ENCODE results near the gene FOXD1.
"Not testable (repeated sequence)": the region's sequence is repeated elsewhere in the genome, so short reads cannot be mapped to it uniquely, and the experiment has no call there.

The FOXD1 gene

DNA sequence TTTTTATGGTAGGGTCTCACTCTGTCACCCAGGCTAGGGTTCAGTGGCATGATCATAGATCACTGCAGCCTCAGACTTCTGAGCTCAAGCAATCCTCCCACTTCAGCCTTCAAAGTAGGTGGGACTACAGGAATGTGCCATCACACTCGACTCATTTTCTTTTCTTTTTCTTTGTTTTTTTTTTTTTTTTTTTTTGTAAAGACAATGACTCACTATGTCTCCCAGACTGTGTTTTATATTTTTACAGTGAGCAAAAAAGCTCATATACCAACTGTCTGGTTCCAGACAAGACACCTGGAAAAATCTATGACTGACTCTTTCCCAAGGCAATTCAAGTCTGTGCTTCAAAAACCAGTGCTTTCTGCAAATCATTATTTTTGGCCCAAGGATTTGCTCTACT is 10.8 kb upstream of the FOXD1 start:
- TF ChIP-seq, protein P1, sequence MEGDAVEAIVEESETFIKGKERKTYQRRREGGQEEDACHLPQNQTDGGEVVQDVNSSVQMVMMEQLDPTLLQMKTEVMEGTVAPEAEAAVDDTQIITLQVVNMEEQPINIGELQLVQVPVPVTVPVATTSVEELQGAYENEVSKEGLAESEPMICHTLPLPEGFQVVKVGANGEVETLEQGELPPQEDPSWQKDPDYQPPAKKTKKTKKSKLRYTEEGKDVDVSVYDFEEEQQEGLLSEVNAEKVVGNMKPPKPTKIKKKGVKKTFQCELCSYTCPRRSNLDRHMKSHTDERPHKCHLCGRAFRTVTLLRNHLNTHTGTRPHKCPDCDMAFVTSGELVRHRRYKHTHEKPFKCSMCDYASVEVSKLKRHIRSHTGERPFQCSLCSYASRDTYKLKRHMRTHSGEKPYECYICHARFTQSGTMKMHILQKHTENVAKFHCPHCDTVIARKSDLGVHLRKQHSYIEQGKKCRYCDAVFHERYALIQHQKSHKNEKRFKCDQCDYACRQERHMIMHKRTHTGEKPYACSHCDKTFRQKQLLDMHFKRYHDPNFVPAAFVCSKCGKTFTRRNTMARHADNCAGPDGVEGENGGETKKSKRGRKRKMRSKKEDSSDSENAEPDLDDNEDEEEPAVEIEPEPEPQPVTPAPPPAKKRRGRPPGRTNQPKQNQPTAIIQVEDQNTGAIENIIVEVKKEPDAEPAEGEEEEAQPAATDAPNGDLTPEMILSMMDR (IDR thresholded peaks at IDR 0.05; ENCODE audit: insufficient read depth, low read length, missing control alignments) = no peak
- H3K4me3 ChIP-seq (ENCODE audit: low read depth, low read length) = no peak overlapping the region
- ChIA-PET CTCF (interaction anchor here (1.0 to 2.5 kb wide), 5 partner anchors 8 to 243 kb away, joined by 3 to 8 read pairs (median 6); no protein-coding TSS in a partner anchor), POLR2A (interaction anchor here (0.6 kb wide), 2 partner anchors 16 to 304 kb away, joined by 3 to 4 read pairs; no protein-coding TSS in a partner anchor)
- DNase-seq (ENCODE audit: low read depth, low spot score) = no peak

DNA sequence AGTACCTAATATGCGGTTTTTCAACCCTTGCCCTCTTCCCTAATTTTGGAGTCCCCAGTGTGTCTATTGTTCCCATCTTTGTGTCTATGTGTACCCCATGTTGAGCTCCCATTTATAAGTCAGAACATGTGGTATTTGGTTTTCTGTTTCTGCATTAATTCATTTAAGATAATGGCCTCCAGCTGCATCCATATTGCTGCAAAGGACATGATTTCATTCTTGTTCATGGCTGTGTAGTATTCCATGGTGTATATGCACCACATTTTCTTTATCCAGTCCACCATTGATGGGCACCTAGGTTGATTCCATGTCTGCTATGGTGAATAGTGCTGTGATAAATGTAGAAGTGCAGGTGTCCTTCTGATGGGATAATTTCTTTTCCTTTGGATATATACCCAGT is 7.9 kb upstream of the FOXD1 start:
- CTCF ChIA-PET = interaction anchor here (0.9 to 2.1 kb wide), 8 partner anchors 15 to 285 kb away, joined by 3 to 6 read pairs (median 4); no protein-coding TSS in a partner anchor
- H3K4me3 ChIP-seq (ENCODE audit: low read depth, low read length); POLR2A ChIA-PET; DNase-seq (ENCODE audit: low read depth, low spot score): not testable (repeated sequence)

DNA sequence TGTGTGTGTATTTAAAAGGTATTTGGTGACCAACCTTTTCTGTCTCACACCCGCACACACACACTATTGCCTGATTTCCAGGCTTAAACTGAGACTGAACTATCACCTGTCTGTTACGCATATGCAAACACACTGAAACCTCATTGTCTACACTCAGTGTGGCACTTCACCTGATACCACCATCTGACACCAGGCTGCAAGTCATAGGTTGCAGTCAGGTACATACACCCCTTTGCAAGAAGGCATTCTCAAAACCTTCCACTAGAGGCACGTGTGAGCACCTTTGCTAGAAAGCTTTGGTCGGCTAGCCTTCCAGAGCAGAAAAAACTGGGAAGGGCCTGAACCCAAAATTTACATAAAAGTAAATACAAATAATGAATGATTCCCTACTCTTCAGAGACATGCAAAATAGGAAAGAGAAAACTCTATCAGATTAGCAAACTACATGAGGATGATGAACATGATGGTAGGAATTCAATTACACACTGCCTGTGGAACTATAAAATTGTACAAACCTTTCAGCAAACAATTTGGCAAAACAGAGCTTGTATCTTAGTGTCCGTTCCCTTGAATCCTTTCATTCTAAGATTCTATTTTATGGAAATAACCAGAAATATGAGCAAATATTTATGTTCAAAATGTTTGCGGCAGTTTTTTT is 5.9 kb upstream of the FOXD1 start:
- POLR2A ChIA-PET = no interaction called here
- H3K4me3 ChIP-seq (ENCODE audit: low read depth, low read length) = no peak overlapping the region
- DNase-seq (ENCODE audit: low read depth, low spot score) = no peak
- TF ChIP-seq, protein P1 (IDR thresholded peaks at IDR 0.05; ENCODE audit: insufficient read depth, low read length, missing control alignments) = peak; percentile 77
- CTCF ChIA-PET = interaction anchor here (0.6 to 2.8 kb wide), 41 partner anchors 7 to 506 kb away, joined by 3 to 24 read pairs (median 5); no protein-coding TSS in a partner anchor

DNA sequence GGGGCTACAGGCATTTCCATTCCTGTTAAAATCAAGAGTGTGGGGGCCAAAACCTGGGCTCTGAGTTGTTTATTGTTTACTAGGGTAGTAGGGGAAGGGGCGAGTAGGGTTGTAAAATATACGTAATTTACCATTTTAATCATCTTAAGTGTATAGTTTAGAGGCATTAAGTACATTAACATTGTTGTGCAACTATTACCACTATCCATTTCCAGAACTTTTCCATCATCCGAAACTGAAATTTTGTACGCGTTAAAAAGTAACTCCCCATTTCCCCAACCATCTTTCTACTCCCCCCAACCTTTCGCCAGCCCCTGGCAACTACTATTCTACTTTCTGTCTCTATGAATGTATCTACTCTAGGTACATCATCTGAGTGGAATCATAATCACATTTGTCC is 3.6 kb upstream of the FOXD1 start:
- ChIA-PET POLR2A (no interaction called here), CTCF (no interaction called here)
- no peak overlapping the region for H3K4me3 ChIP-seq (ENCODE audit: low read depth, low read length)
- TF ChIP-seq, protein P1 (IDR thresholded peaks at IDR 0.05; ENCODE audit: insufficient read depth, low read length, missing control alignments) = no peak
- DNase-seq (ENCODE audit: low read depth, low spot score) = no peak

DNA sequence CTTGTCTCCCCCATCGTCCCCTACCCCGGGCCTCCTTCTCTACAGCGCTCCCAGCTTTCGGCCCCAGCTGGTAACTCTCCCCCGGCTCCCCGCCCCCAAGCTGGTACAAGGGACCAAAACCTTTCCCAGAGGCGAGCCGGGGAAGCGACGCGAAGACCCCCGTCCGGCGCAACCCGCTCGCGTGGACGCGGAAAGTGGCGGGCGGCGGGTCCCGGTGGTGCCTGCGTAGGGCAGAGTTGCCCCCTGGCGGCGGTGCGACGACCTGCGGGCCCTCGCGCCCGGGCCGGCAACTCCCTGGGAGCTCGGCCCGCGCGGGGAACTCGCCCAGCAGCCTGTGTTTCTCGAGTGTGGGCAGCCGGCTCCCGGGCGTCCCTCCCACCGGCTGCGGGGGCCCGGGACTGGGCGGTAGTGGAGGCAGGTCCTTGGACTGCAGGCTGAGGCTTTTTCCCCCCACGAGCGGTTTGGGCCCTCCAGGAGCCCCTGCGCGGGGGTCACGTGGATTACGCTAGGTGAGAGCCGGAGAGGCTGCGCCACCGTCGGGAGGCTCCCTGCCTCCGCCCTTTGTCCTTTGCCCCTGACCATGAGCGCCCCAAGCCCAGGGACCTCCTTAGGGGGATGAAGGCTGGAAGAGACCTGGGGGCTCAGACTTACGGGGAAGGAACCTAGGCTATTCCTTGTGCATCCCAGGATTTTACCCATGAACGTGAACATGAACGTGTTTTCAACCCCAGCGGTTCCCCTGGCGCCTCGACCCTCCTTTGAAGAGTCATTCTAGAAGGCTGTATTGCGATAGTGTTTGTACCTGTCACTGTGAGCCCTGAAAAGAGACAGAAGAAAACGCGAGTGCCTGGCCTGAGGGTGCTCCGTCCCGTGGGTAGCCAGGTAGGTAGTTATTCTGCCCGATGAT is 2.9 kb upstream of the FOXD1 start:
- peak overlapping the region; percentile 64 for H3K4me3 ChIP-seq (ENCODE audit: low read depth, low read length)
- DNase-seq (ENCODE audit: low read depth, low spot score) = no peak
- ChIA-PET CTCF (interaction anchor here (0.6 to 5.3 kb wide), 78 partner anchors 8 to 518 kb away, joined by 3 to 72 read pairs (median 5); no protein-coding TSS in a partner anchor), POLR2A (interaction anchor here (0.8 to 1.3 kb wide), 6 partner anchors 10 to 336 kb away, joined by 3 to 5 read pairs (median 4); no protein-coding TSS in a partner anchor)
- TF ChIP-seq, protein P1 (IDR thresholded peaks at IDR 0.05; ENCODE audit: insufficient read depth, low read length, missing control alignments) = peak; percentile 76

DNA sequence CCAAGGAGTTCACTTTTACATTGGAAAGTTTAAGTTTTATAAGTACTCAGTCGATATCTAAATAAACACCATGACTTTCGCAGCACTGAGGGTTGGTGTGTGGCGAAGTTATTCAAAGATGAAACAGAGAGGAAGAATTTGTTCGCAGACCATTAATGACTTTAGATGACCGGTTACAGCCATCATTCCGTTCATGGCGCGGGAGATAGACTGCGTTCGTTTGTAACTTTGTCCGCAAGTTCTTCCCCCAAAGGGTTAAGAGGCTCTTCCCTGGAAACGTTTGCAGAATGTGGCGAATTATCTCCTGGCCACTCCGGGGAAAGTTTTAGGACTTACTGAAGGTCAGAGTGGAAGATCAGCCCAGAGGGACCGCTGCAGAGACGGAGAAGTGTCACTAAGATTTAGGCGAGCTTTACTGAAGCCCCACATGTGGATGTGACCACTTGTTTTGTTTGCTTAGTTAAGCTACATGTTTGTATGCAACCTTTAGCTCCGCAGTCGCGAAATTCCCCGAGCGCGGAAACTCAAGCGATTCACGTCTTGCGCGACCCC is 2.2 kb upstream of the FOXD1 start:
- no peak for DNase-seq (ENCODE audit: low read depth, low spot score)
- peak overlapping the region; percentile 64 for H3K4me3 ChIP-seq (ENCODE audit: low read depth, low read length)
- ChIA-PET POLR2A (interaction anchor here (1.0 to 1.3 kb wide), 6 partner anchors 10 to 335 kb away, joined by 3 to 5 read pairs (median 4); no protein-coding TSS in a partner anchor), CTCF (interaction anchor here (0.6 to 5.3 kb wide), 67 partner anchors 8 to 517 kb away, joined by 3 to 72 read pairs (median 5); no protein-coding TSS in a partner anchor)
- TF ChIP-seq, protein P1 (IDR thresholded peaks at IDR 0.05; ENCODE audit: insufficient read depth, low read length, missing control alignments) = no peak
